BLaER1 (cell line): ENCODE measurements around the gene HDDC3.

Experiments used
- H3K27ac ChIP-seq: shearing (Covaris generic); formaldehyde crosslinking; 2 replicates; pipeline ENCODE4 v1.8.1; 2022
- H3K27me3 ChIP-seq: shearing (Covaris generic); formaldehyde crosslinking; 2 replicates; pipeline ENCODE4 v1.8.1; 2022
- H3K36me3 ChIP-seq: shearing (Covaris generic); formaldehyde crosslinking; 2 replicates; pipeline ENCODE4 v1.8.1; 2022
- H3K4me1 ChIP-seq: shearing (Covaris generic); formaldehyde crosslinking; 2 replicates; pipeline ENCODE4 v1.8.1; 2022
- H3K4me2 ChIP-seq: shearing (Covaris generic); formaldehyde crosslinking; 2 replicates; pipeline ENCODE4 v1.8.1; 2022
- H3K4me3 ChIP-seq: shearing (Covaris generic); formaldehyde crosslinking; 2 replicates; pipeline ENCODE4 v1.8.1; 2022
- H3K9ac ChIP-seq: shearing (Covaris generic); formaldehyde crosslinking; 2 replicates; pipeline ENCODE4 v1.8.1; 2022
- H3K9me3 ChIP-seq: shearing (Covaris generic); formaldehyde crosslinking; 2 replicates; pipeline ENCODE4 v1.8.1; 2022
- H4K20me1 ChIP-seq: shearing (Covaris generic); formaldehyde crosslinking; 2 replicates; pipeline ENCODE4 v1.8.1; 2022
- Cebpa-rat ChIP-seq: shearing (Covaris generic); IDR thresholded peaks from 2 replicates; pipeline ENCODE4 v1.8.1; 2022

HDDC3 gene

DNA sequence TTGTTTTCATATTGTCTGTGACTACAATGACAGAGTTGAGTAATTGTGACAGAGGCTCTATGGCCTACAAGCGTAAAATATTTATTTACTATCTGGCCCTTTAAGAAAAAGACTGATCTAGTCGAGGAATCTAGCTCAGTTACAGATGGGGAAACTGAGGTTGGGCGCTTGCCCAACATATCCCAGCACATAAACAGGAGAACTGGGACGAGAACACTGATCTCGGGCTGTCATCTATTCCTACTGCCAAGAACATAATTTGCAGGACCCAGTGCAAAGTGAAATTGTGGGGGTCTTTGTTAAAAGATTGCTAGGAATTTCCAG lies 46.1 kb downstream of the HDDC3 start:
- peak overlapping the region; percentile 98 for H3K4me2 ChIP-seq
- H3K27ac ChIP-seq = 0 out of 2 replicates have a peak overlapping the region, but pooled peaks have one; percentile 3
- H3K4me3 ChIP-seq = no peak overlapping the region
- peaks cover 43% of the 10 kb centered on the region for H3K4me1 ChIP-seq
- H3K27me3 ChIP-seq = no peaks in the 10 kb centered on the region
- no peak overlapping the region for H3K9ac ChIP-seq
- TF ChIP-seq Cebpa-rat = no peak
- H4K20me1 ChIP-seq = peaks cover 28% of the 10 kb centered on the region; the same call in 1 of the 2 replicates
- H3K36me3 ChIP-seq = peaks cover 66% of the 10 kb centered on the region
- no peaks in the 10 kb centered on the region for H3K9me3 ChIP-seq

DNA sequence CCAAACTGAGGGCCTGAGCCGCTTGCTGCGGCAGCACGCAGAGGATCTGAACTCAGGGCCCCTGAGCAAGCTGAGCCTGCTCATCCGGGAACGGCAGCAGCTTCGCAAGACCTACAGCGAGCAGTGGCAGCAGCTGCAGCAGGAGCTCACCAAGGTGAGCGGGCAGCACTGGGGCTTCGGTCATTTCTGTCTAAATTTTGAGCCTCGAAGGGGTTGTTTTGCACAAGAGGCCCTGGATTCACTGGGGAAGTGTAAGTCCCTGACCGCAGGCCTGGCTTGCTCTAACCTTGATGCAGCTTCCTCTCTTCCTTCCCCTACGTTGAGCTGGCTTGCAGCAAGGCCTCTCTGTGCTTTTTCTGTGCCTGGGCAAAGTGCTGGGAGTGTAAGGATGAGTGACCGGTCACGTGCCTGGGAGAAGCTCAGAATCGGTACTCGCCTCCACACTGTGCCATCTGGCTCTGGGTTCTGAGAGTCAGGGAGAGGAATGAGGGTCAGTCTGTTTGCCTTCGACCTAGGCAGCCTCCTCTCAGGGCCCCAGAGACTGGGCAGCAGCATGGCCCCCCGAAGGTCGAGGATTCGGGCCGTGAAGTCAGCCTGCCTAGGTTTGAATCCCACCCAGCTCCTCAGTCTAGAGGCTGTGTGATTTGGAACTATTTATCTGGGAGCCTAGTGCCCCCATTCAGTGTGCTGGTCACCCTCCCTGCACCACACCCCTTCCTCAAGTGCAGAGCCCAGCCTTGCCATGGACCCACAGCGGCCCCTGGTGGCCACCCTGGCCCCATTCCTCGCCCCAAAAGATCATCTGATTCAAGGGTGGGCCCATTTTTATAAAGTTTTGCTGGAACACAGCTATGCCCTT lies 46.7 kb downstream of the HDDC3 start:
- Histone ChIP-seq H3K9me3 (no peaks in the 10 kb centered on the region), H3K4me2 (peak overlapping the region; percentile 98), H3K27me3 (no peaks in the 10 kb centered on the region), H3K4me1 (peaks cover 43% of the 10 kb centered on the region), H4K20me1 (peaks cover 23% of the 10 kb centered on the region; the same call in 1 of the 2 replicates), H3K9ac (peak overlapping the region; percentile 95), H3K4me3 (peak overlapping the region; percentile 79), H3K36me3 (peaks cover 66% of the 10 kb centered on the region), H3K27ac (peak overlapping the region; percentile 97)
- TF ChIP-seq Cebpa-rat = no peak

DNA sequence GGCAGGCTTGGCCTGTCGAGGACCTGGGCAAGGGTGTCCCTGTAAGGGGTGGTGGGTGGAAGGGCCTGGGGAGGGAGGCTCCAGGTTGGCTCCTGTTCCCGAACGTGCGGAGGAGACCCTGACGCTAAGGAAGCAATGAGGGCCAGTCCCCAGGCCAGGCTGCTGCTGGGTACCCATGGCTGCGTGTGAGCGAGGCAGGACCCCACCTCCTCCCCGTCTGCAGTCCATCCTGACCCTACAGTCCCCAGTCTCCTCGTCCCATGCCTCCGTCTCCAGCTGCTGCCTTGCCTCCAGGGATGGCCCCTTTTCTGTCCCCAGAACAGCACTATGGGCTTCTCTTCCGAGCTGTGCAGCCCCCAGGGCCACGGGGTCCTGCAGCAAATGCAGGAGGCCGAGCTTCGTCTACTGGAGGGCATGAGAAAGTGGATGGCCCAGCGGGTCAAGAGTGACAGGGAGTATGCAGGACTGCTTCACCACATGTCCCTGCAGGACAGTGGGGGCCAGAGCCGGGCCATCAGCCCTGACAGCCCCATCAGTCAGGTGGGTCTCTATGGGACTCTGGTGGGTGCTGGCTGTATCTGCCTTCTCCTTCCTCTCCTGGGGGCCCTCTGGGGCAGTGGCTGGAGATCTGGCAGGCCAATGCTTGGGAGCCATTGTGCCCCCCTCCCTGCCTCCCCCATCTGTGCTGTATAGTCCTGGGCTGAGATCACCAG lies 47.5 kb downstream of the HDDC3 start:
- H4K20me1 ChIP-seq = peaks cover 23% of the 10 kb centered on the region; the same call in 1 of the 2 replicates
- H3K36me3 ChIP-seq = peaks cover 67% of the 10 kb centered on the region
- no peaks in the 10 kb centered on the region for H3K27me3 ChIP-seq
- TF ChIP-seq Cebpa-rat = no peak
- peak overlapping the region; percentile 95 for H3K9ac ChIP-seq
- H3K4me3 ChIP-seq = peak overlapping the region; percentile 79
- peak overlapping the region; percentile 98 for H3K4me2 ChIP-seq
- H3K4me1 ChIP-seq = peaks cover 50% of the 10 kb centered on the region
- no peaks in the 10 kb centered on the region for H3K9me3 ChIP-seq
- peak overlapping the region; percentile 97 for H3K27ac ChIP-seq

DNA sequence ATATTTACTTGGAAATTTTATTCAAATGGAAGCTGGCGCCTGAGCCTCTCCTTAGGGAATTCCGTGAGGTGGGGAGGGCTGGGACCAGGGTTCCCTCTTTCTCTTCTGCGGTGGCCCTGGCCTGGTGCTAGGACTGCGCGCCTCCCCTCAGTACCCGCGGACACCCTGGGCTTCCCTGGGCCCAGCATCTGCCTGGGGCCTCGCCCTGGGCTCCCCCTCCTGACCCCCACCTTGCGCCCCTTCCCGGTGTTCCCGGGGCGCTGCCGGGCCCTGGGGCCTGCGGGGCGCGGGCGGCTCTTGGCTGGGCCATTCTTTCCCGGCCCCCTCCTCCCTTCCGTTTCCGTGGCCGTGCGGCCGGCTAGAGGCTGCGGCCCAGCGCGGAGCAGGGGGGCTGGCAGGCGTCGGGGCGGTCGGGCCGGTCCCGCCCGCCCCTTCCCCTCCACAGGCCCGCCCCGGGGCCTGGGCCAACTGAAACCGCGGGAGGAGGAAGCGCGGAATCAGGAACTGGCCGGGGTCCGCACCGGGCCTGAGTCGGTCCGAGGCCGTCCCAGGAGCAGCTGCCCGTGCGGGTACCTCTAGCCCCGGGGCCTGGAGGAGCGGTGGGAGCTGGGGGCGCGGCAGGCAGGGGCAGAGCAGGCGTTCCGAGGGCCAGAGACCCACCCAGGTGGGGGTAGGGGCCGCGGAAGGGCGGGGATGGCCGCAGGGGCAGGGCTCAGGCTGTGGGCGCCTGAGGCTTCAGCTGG lies 48.2 kb downstream of the HDDC3 start, which contains the start of gene FES:
Gene FES, plus strand, starts transcription at position 529 of the 743 bp plus-strand sequence. CDS start 542 bp downstream, outside the sequence.
- Histone ChIP-seq H3K9ac (peak within 1 kb of the TSS; percentile 95), H3K27ac (peak within 1 kb of the TSS; percentile 97), H3K27me3 (no peaks in the 10 kb centered on the region), H3K4me1 (peaks cover 55% of the 10 kb centered on the region), H4K20me1 (peaks cover 23% of the 10 kb centered on the region; the same call in 1 of the 2 replicates), H3K36me3 (peaks cover 68% of the 10 kb centered on the region), H3K9me3 (no peaks in the 10 kb centered on the region), H3K4me2 (peak within 1 kb of the TSS; percentile 98), H3K4me3 (peak within 1 kb of the TSS; percentile 79)
- no peak for TF ChIP-seq Cebpa-rat

DNA sequence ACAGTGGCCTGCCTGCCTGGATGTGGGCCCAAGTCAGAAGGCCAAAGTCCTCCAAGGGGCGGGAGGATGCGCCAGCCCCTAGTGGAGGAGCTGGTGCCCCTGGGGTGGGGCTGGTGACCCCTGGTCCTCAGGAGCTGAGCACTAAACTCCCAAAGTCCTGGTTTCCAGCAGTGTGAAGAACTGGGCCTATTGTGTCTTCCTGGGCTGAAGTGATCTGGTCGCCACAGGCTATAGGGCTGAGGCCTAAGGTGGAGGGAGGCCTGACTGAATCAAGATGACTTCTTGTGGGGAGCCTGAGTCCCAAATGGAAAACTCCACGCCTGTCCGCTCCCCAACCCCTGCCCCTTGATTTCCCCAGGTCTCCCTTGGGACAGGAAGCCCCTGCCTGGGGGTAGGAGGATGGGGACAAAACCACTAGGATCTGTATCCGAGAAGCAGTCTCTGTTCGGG lies 48.8 kb downstream of the HDDC3 start:
- peaks cover 68% of the 10 kb centered on the region for H3K36me3 ChIP-seq
- H3K4me1 ChIP-seq = peaks cover 55% of the 10 kb centered on the region
- TF ChIP-seq Cebpa-rat = no peak
- peak overlapping the region; percentile 95 for H3K9ac ChIP-seq
- no peaks in the 10 kb centered on the region for H3K9me3 ChIP-seq
- H4K20me1 ChIP-seq = peaks cover 23% of the 10 kb centered on the region; the same call in 1 of the 2 replicates
- H3K4me3 ChIP-seq = peak overlapping the region; percentile 79
- no peaks in the 10 kb centered on the region for H3K27me3 ChIP-seq
- H3K4me2 ChIP-seq = peak overlapping the region; percentile 98
- peak overlapping the region; percentile 97 for H3K27ac ChIP-seq

DNA sequence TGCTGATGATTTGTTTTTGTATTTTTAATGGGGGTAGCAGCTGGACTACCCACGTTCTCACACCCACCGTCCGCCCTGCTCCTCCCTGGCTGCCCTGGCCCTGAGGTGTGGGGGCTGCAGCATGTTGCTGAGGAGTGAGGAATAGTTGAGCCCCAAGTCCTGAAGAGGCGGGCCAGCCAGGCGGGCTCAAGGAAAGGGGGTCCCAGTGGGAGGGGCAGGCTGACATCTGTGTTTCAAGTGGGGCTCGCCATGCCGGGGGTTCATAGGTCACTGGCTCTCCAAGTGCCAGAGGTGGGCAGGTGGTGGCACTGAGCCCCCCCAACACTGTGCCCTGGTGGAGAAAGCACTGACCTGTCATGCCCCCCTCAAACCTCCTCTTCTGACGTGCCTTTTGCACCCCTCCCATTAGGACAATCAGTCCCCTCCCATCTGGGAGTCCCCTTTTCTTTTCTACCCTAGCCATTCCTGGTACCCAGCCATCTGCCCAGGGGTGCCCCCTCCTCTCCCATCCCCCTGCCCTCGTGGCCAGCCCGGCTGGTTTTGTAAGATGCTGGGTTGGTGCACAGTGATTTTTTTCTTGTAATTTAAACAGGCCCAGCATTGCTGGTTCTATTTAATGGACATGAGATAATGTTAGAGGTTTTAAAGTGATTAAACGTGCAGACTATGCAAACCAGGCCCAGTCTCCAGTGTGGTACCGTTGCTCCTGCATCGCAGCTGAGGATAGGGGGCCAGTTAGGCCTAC lies 49.4 kb downstream of the HDDC3 start:
- peak overlapping the region; percentile 95 for H3K9ac ChIP-seq
- H3K4me1 ChIP-seq = peaks cover 55% of the 10 kb centered on the region
- peak overlapping the region; percentile 97 for H3K27ac ChIP-seq
- peak overlapping the region; percentile 79; the same call in 1 of the 2 replicates for H3K4me3 ChIP-seq
- no peaks in the 10 kb centered on the region for H3K27me3 ChIP-seq
- peaks cover 23% of the 10 kb centered on the region; the same call in 1 of the 2 replicates for H4K20me1 ChIP-seq
- H3K9me3 ChIP-seq = no peaks in the 10 kb centered on the region
- no peak for TF ChIP-seq Cebpa-rat
- H3K36me3 ChIP-seq = peaks cover 68% of the 10 kb centered on the region
- peak overlapping the region; percentile 98 for H3K4me2 ChIP-seq

DNA sequence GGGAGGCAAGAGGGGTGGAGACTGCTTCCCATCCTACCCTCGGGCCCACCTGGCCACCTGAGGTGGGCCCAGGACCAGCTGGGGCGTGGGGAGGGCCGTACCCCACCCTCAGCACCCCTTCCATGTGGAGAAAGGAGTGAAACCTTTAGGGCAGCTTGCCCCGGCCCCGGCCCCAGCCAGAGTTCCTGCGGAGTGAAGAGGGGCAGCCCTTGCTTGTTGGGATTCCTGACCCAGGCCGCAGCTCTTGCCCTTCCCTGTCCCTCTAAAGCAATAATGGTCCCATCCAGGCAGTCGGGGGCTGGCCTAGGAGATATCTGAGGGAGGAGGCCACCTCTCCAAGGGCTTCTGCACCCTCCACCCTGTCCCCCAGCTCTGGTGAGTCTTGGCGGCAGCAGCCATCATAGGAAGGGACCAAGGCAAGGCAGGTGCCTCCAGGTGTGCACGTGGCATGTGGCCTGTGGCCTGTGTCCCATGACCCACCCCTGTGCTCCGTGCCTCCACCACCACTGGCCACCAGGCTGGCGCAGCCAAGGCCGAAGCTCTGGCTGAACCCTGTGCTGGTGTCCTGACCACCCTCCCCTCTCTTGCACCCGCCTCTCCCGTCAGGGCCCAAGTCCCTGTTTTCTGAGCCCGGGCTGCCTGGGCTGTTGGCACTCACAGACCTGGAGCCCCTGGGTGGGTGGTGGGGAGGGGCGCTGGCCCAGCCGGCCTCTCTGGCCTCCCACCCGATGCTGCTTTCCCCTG lies 50.2 kb downstream of the HDDC3 start:
- no peaks in the 10 kb centered on the region for H3K27me3 ChIP-seq

More for the DNA sequence above, 50.2 kb downstream of the HDDC3 start:
- peak overlapping the region; percentile 95 for H3K9ac ChIP-seq
- H3K4me3 ChIP-seq = no peak overlapping the region
- peaks cover 55% of the 10 kb centered on the region for H3K4me1 ChIP-seq
- no peak for TF ChIP-seq Cebpa-rat
- H3K9me3 ChIP-seq = no peaks in the 10 kb centered on the region
- no peak overlapping the region for H3K4me2 ChIP-seq
- peaks cover 68% of the 10 kb centered on the region for H3K36me3 ChIP-seq
- H4K20me1 ChIP-seq = peaks cover 16% of the 10 kb centered on the region; the same call in 1 of the 2 replicates
- H3K27ac ChIP-seq = peak overlapping the region; percentile 97; the same call in 1 of the 2 replicates
